Activated CD4-positive, alpha-beta memory T cell treated with anti-CD3 and anti-CD28 coated beads for 36 hours (primary cell): ENCODE results near the gene CHST14. TPM values are rescaled to one million over a fixed set of nuclear protein-coding genes. Genes with fewer than 3 reads are reported as not detected.

ENCODE experiments used
- CTCF ChIA-PET: fragments of 350-600 bp; sonication (Branson Sonifier 250); formaldehyde crosslinking; loops from one replicate; lab custom pipeline; 2021; ENCODE audit warnings: antibody characterized with exemption, inconsistent platforms; lab: Charles Lee
- POLR2A ChIA-PET: fragments of 350-600 bp; sonication (Branson Sonifier 250); formaldehyde crosslinking; loops from one replicate; lab custom pipeline; 2021; ENCODE audit warnings: antibody characterized with exemption; lab: Charles Lee
- DNase-seq: peaks from one replicate; pipeline ENCODE4 v3.0.0-alpha.2; 2020
- H3K27ac Mint-ChIP-seq: one replicate; pipeline ENCODE4 v1.8.0; 2021; ENCODE audit warnings: mixed read lengths
- H3K27me3 Mint-ChIP-seq: one replicate; pipeline ENCODE4 v1.8.0; 2021; ENCODE audit warnings: mixed read lengths
- H3K36me3 Mint-ChIP-seq: one replicate; pipeline ENCODE4 v1.8.0; 2021; ENCODE audit warnings: mixed read lengths
- H3K4me1 Mint-ChIP-seq: one replicate; pipeline ENCODE4 v1.8.0; 2021; ENCODE audit warnings: low read depth, mixed read lengths
- H3K4me3 Mint-ChIP-seq: one replicate; pipeline ENCODE4 v1.8.0; 2021; ENCODE audit warnings: mild to moderate bottlenecking, mixed read lengths
- H3K9me3 Mint-ChIP-seq: one replicate; pipeline ENCODE4 v1.8.0; 2021; ENCODE audit warnings: mixed read lengths
- intact Hi-C: fragments of 100-400 bp; cut with micrococcal nuclease; formaldehyde crosslinking; loops from one replicate; pipeline ENCODE4 v1.15.1; 2023
- total RNA-seq, 2 experiments: library from RNA; stranded (reverse); gene quantifications; one replicate each; pipeline ENCODE4 v1.2.3, GENCODE V29; 2021

Gene CHST14, protein sequence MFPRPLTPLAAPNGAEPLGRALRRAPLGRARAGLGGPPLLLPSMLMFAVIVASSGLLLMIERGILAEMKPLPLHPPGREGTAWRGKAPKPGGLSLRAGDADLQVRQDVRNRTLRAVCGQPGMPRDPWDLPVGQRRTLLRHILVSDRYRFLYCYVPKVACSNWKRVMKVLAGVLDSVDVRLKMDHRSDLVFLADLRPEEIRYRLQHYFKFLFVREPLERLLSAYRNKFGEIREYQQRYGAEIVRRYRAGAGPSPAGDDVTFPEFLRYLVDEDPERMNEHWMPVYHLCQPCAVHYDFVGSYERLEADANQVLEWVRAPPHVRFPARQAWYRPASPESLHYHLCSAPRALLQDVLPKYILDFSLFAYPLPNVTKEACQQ
- total RNA-seq: 1 to 10 TPM; 8.2 to 8.7 TPM

DNA sequence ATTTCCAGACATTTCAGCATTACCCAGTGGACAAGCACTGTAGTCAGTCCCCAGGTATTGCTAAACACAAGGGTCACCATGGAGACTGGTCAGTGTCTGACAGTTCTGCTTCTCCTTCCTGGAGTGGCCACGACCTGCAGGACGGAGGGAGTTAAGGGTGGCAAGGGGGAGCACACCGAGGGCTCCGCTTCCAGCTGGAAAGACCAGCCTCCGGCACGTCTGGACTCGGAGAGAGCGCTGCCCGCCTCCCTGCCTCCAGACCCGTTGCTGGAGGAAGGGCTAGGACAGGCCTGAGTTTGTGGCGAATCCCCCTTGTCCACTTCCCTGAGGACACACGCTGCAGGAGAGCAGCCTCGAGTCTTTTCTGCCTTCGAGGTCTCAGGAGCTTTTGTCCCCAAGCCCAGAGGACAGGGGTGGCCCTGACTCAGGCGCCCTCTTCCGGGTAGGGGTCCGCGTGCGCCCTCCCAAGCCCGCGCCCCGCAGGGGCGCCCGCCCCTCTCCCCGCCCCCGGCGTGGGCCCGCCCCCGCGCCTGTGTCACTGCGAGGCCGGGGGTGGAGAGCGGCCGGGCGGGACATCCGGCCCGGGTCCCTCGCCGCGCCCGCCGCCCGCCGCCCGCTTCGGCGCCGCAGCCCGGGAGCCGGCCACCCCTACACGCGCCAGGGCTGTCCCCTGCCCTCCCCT, at the start of gene CHST14:
TSS of gene CHST14 (plus strand) at position 562 of the 682 bp plus-strand sequence. CDS start 230 bp downstream, outside the sequence.
- intact Hi-C loops: loop anchor here (1.0 kb wide), 1 partner anchor 23 kb away; no protein-coding TSS in a partner anchor
- ChIA-PET CTCF (interaction anchor here (1.0 to 1.6 kb wide), 4 partner anchors 16 to 133 kb away, joined by 3 to 5 read pairs (median 4); partner anchors contain the start of gene BAHD1), POLR2A (interaction anchor here (0.7 to 1.1 kb wide), 4 partner anchors 16 to 71 kb away, joined by 3 read pairs; no protein-coding TSS in a partner anchor)
- Mint-ChIP-seq H3K27me3 (no peaks in the 10 kb centered on the region), H3K36me3 (peaks cover 4% of the 10 kb centered on the region), H3K9me3 (no peaks in the 10 kb centered on the region), H3K4me3 (peak within 1 kb of the TSS; percentile 84), H3K27ac (peak within 1 kb of the TSS; percentile 76), H3K4me1 (peaks cover 23% of the 10 kb centered on the region)
- peak; percentile 62 for DNase-seq

DNA sequence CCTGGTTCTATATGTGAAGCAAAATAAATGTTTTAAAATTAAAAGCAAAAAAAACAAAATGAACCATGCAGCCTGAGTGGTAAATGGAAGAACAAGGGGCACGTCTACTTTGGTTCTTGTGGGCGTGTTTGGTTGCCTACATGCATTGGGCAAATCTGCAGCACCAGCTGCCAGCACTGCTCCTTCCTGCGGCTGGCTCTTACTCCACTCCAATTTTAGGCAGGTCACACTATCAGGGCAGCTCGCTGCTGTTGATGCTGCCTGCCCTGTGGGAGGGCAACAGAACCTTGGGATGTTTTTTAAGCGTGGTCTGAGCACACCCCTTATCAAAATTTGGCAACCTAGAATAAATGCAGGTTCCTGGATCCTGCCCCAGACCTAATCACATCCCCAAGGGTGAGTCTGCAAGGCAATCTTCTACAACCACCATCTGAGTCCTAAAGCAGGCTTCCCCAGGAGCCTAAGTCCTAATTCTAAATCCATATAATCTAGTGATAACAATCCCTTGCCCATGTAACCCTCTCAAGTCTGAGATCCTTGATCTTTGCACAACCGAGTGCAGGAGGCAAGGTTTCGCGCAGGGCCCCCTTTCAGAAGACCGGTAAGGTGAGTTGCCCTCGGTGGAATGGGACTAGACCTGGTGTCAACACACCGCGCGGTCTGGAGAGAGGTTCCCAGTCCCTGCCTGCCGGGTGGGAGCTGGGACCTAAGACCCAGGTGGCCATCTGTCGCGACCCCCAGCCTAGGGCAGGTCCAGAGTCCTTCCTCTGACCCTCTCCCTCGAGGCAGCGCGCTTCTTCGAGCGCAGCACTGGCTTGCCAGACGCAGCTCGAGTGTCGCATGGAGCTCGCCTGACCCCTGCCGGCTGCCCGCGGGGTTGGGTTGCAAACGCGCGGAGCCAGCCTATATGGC, 49.3 kb upstream of the CHST14 start:
- Mint-ChIP-seq H3K36me3 (no peaks in the 10 kb centered on the region), H3K4me1 (no peaks in the 10 kb centered on the region), H3K4me3 (no peak overlapping the region), H3K9me3 (no peaks in the 10 kb centered on the region), H3K27ac (no peak overlapping the region), H3K27me3 (no peaks in the 10 kb centered on the region)
- CTCF ChIA-PET: interaction anchor here (0.6 to 8.8 kb wide), 29 partner anchors 14 to 518 kb away, joined by 3 to 216 read pairs (median 5); partner anchors contain the start of genes CCDC9B, INAFM2, IVD and PLCB2
- DNase-seq: peak; percentile 87
- intact Hi-C loops: loop anchor here (1.0 to 5.0 kb wide), 3 partner anchors 53 to 139 kb away; partner anchors contain the start of gene ANKRD63
- POLR2A ChIA-PET: interaction anchor here (1.1 kb wide), 1 partner anchor 113 kb away, joined by 3 read pairs; the partner anchor contains the start of gene PLCB2

DNA sequence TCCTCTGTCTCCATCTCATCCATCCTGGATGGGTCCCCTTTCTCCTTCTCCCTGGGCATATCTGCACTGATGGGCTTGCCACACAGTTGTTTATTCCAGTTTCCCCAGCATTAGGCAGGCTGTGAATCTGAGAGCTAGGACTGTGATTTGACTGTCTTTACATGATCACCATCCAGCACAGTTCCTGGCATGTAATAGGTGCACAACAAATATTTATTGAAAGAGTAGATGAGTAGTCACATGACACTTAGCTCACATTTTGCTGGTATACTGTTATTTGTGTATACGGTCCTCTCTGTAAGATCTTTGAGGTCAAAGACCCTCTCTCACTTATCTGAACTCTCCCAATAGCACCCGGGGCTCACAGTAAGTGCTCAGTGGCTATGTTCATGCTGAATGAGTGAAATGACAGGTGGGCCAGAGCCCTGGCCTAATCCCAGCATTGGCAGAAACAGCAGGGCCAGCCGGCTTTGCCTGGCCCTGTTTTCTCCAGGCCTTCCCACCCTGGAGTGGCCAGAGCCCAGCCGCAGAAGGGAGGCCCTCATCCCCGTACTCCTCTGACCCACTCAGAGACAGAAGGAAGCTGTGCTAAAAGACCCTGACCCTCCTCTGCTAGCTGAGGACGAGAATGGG, 46.2 kb upstream of the CHST14 start:
- H3K36me3 Mint-ChIP-seq: no peaks in the 10 kb centered on the region
- POLR2A ChIA-PET: interaction anchor here (0.6 kb wide), 1 partner anchor 18 kb away, joined by 3 read pairs; no protein-coding TSS in a partner anchor
- CTCF ChIA-PET: interaction anchor here (1.2 to 8.8 kb wide), 4 partner anchors 56 to 106 kb away, joined by 3 to 216 read pairs (median 17); partner anchors contain the start of gene CCDC9B
- H3K4me1 Mint-ChIP-seq: no peaks in the 10 kb centered on the region
- no peaks in the 10 kb centered on the region for H3K9me3 Mint-ChIP-seq
- no peaks in the 10 kb centered on the region for H3K27me3 Mint-ChIP-seq
- no peak for DNase-seq
- intact Hi-C loops: loop anchor here (5.0 kb wide), 1 partner anchor 142 kb away; the partner anchor contains the start of gene ANKRD63
- no peak overlapping the region for H3K27ac Mint-ChIP-seq
- no peak overlapping the region for H3K4me3 Mint-ChIP-seq

GRCh38 chr15:40425681-40426080, 45.1 kb upstream of the CHST14 start:
- Mint-ChIP-seq H3K27ac (no peak overlapping the region), H3K27me3 (no peaks in the 10 kb centered on the region), H3K4me1 (no peaks in the 10 kb centered on the region), H3K36me3 (no peaks in the 10 kb centered on the region), H3K9me3 (no peaks in the 10 kb centered on the region), H3K4me3 (no peak overlapping the region)
- DNase-seq: no peak
- POLR2A ChIA-PET: interaction anchor here (0.9 kb wide), 1 partner anchor 12 kb away, joined by 3 read pairs; no protein-coding TSS in a partner anchor
- intact Hi-C loops: no loop called here
- CTCF ChIA-PET: interaction anchor here (0.7 to 8.8 kb wide), 3 partner anchors 85 to 147 kb away, joined by 3 to 216 read pairs (median 3); partner anchors contain the start of gene CCDC9B

DNA sequence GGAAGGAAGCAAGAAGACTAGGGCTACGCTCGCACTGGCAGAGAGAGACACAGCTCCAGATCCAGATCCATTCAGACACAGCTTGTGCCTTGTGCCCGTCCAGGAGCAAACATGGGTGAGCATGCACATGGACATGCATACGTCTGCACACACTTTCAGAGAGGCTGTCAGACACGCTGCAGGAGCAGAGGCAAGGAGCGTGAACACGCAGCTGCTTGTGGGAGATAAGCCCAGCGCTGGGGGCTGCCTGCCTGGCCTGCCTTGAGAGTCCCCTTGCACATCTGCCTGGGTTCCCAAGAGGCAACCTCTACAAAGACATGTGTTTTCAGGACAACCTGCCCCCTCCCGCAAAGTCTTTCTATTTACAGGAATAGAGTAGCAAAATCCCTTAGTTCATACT, 43.6 kb upstream of the CHST14 start:
- no peaks in the 10 kb centered on the region for H3K36me3 Mint-ChIP-seq
- intact Hi-C loops: no loop called here
- POLR2A ChIA-PET: no interaction called here
- CTCF ChIA-PET: interaction anchor here (8.8 kb wide), 1 partner anchor 86 kb away, joined by 216 read pairs; the partner anchor contains the start of gene CCDC9B
- H3K27me3 Mint-ChIP-seq: no peaks in the 10 kb centered on the region
- H3K4me3 Mint-ChIP-seq: no peak overlapping the region
- DNase-seq: no peak
- H3K9me3 Mint-ChIP-seq: no peaks in the 10 kb centered on the region
- no peak overlapping the region for H3K27ac Mint-ChIP-seq
- no peaks in the 10 kb centered on the region for H3K4me1 Mint-ChIP-seq

DNA sequence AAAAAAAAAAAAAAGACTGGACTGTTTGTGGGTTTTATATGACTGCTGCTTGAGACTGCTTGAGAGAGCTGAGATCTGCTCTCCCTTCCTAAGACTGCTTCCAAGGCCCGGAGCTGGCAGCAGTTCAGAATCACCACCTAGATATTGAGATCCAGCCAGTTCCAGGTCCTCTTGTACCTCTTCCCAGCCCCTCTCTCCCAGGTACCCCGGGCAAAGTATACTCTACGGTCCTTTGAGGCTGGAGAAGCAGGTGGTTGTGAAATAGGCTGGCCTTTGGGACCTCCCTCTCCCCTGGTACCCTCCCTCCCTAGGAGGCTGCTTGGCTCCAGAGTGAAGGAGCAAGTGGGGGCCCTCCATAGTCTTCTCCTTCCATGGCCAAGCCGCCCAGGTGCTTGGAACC, 42.6 kb upstream of the CHST14 start:
- no peak overlapping the region for H3K4me3 Mint-ChIP-seq
- H3K27me3 Mint-ChIP-seq: no peaks in the 10 kb centered on the region
- H3K27ac Mint-ChIP-seq: no peak overlapping the region
- intact Hi-C loops: no loop called here
- CTCF ChIA-PET: interaction anchor here (1.2 kb wide), 1 partner anchor 60 kb away, joined by 3 read pairs; no protein-coding TSS in a partner anchor
- DNase-seq: no peak
- H3K36me3 Mint-ChIP-seq: no peaks in the 10 kb centered on the region
- POLR2A ChIA-PET: no interaction called here
- no peaks in the 10 kb centered on the region for H3K9me3 Mint-ChIP-seq
- no peaks in the 10 kb centered on the region for H3K4me1 Mint-ChIP-seq

DNA sequence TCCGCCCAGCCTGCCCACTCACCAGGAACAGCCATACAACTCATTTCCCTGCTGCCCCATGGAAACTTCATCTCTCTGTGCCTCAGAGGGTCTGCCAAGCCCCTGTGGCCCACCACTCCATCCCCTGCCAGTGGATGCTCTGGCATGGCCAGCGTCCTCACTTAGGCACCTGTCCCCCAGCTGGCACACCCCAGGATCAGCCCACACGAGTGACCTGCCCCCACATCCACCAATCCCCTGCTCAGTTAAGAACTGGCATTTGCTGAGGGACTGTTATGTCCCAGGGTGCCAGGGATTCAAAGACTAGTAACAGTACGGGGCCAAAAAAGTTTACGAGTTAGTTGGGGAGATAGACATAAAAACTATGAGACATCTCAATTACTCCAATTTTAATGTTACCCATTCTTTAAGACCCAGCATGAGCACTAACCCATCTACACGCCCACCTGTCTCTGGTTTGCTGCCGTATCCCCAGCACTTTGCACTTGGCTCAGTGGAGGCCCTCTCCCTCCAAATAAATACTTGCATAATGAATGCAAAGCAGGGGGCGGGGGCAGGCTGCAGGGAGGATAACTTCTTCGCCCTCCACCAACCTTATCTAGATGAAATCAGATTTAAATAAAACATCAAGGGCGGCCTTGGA, 41.6 kb upstream of the CHST14 start:
- Mint-ChIP-seq H3K27me3 (no peaks in the 10 kb centered on the region), H3K36me3 (no peaks in the 10 kb centered on the region), H3K27ac (no peak overlapping the region), H3K4me3 (no peak overlapping the region), H3K9me3 (no peaks in the 10 kb centered on the region), H3K4me1 (no peaks in the 10 kb centered on the region)
- CTCF ChIA-PET: interaction anchor here (1.9 kb wide), 1 partner anchor 85 kb away, joined by 5 read pairs; no protein-coding TSS in a partner anchor
- no peak for DNase-seq
- intact Hi-C loops: no loop called here
- POLR2A ChIA-PET: no interaction called here

DNA sequence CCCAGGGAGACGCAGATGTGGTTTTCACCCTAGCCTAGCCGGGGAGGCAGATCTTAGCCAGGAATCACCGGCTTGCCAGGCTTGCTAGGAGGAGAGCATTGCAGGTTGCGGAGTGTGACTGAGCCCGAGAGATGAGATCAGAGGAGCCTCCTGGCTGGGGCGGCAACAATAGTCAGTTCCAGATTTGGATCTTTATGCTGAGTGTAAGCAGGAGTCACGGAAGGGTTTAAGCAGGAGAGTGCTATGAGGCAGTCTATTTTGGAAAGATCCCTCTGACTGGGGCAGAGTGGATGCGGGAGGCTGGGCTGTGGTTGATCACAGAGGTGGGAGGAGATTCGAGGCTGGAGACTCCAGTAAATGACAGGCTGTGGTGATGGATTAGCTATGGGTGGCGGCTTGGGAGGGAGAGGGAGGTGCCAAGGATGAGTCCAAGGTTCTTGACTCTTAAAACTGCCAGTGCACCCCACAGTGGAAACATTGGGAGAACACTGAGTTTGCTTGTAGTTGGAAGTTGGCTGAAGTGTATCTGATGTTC, 40.4 kb upstream of the CHST14 start:
- Mint-ChIP-seq H3K9me3 (no peaks in the 10 kb centered on the region), H3K27ac (no peak overlapping the region), H3K4me3 (no peak overlapping the region), H3K36me3 (no peaks in the 10 kb centered on the region), H3K4me1 (no peaks in the 10 kb centered on the region), H3K27me3 (no peaks in the 10 kb centered on the region)
- intact Hi-C loops: no loop called here
- DNase-seq: no peak
- ChIA-PET POLR2A (no interaction called here), CTCF (interaction anchor here (1.9 kb wide), 1 partner anchor 86 kb away, joined by 5 read pairs; no protein-coding TSS in a partner anchor)

DNA sequence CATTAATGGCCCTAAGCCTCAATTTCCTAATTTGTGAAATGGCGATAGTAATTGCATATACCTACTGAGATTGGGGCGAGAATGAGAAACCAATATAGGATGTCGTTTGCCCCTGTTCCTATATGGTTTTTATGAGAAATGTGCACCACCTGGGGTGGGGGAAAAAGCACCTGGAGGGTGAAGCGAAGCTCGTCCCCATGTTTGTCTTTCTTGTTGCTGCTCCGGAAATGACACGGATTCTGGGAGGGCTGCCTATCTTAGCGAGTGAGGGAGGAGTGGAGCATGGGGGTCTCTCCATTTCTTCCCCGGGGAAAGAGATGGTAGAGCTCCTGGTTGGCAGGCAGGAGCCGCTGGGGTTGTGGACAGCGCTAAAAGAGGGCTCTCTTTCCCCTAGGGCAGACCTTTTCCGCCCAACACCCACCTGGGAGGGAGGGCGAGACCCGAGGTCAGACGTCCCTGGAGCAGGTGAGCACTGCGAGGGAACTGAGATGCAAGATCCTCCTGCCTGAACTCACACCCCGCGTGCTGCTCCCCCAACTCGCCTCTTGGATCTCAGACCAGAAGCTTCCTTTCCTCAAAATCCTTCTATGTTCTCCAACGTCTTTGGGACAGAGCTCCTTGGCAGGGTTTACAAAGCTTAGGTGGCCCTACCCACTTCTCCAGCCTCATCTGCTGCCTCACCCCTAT, 35.6 kb upstream of the CHST14 start:
- H3K27me3 Mint-ChIP-seq: peaks cover 28% of the 10 kb centered on the region
- no peak for DNase-seq

More for the DNA sequence above, 35.6 kb upstream of the CHST14 start:
- H3K4me1 Mint-ChIP-seq: peaks cover 27% of the 10 kb centered on the region
- intact Hi-C loops: loop anchor here (5.0 kb wide), 1 partner anchor 68 kb away; no protein-coding TSS in a partner anchor
- ChIA-PET CTCF (interaction anchor here (0.6 to 1.3 kb wide), 5 partner anchors 13 to 156 kb away, joined by 3 to 4 read pairs (median 3); no protein-coding TSS in a partner anchor), POLR2A (no interaction called here)
- H3K36me3 Mint-ChIP-seq: no peaks in the 10 kb centered on the region
- H3K9me3 Mint-ChIP-seq: no peaks in the 10 kb centered on the region
- peak overlapping the region; percentile 17 for H3K4me3 Mint-ChIP-seq
- H3K27ac Mint-ChIP-seq: no peak overlapping the region
